ENCODE measurements around the gene PCGF1.
A peak's percentile ranks its signal among the peaks of the same experiment; 100 is the strongest.
"Not testable (repeated sequence)": the region's sequence is repeated elsewhere in the genome, so short reads cannot be mapped to it uniquely, and the experiment has no call there.

Gene PCGF1

DNA sequence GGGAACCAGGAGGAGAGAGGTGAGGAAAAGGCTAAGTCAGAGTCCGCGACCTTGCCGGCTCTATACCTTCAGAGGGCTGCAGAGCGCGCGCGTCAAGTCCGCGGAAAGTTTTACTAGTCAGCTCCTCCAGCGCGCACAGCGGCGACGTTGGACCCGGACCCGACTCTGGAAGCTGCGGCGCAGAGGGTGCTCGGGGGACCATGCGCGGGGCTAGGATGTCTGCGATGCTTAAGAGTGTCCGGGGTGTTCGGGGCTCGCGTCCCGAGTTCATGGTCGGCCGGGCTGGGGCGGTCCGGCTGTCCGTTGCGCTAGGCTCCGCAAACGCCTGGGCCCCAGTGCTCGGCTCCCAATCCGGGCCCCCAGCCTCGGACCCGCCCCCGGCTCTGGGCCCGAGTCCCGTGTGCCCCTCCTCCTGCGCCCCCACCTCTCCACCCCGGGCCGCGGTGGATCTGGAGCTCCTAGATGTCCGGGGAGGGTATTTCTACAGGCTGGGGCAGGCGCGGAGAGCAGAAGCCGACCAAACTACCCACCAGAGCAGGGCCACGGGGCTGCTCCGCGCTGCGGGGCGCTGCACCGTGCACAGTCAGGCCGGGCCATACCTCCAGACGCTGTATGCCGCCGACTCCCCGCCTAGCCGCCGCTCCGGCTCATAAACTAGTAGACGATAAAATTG is 8.1 kb downstream of the PCGF1 start, which contains the start of gene LBX2:
Gene LBX2 (minus strand): TSS at position 337 of the 673 bp plus-strand sequence. CDS start 66 bp downstream, at position 271.
- no peak for DNase-seq (ENCODE audit: low read depth)

DNA sequence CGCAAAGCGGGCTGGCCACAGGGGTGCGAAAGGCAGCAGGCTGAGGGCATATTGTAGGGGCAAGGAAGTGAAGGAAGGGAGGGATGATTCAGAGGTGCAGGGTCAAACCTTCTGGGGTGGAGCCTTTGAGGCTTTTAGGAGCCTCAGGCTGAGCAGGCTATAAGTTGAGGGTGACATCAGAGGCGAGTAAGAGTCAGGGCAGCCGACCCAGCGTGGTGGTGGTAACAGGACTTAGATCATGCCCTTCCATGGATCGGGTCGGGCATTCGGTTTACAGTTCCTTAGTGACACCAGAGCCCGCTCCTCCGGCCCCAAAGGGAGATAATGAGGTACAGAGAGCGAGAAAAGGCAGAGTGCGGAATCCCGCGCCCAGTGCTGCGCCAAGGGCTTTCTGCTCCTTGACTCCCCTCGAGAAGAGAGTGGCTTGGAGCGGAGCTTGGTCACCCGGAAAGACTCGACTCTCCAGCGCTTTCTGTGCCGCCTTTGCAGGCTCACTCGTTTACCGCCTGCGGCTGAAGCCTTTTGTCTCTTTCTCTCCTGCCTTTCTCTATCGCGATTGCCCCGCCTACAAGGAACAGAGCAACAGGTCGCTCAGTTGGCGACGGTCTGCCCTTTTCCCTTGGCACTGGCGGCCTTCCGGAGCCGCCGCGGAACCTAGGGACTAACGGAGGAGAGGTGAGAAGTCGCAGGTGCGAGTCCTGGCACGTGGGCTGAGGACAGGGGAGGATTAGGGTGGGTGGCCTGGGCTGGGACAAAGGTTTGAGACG is 8.8 kb downstream of the PCGF1 start:
- DNase-seq (ENCODE audit: low read depth), result no peak

GRCh38 chr2:74497777-74498499 is 9.6 kb downstream of the PCGF1 start:
- no peak for DNase-seq (ENCODE audit: low read depth)

- no peak for DNase-seq (ENCODE audit: low read depth)
Observed at GRCh38 chr2:74496997-74497776, 10.3 kb downstream of the PCGF1 start.

- no peak for DNase-seq (ENCODE audit: low read depth)
Observed at GRCh38 chr2:74495440-74495839, 12.1 kb downstream of the PCGF1 start.

DNA sequence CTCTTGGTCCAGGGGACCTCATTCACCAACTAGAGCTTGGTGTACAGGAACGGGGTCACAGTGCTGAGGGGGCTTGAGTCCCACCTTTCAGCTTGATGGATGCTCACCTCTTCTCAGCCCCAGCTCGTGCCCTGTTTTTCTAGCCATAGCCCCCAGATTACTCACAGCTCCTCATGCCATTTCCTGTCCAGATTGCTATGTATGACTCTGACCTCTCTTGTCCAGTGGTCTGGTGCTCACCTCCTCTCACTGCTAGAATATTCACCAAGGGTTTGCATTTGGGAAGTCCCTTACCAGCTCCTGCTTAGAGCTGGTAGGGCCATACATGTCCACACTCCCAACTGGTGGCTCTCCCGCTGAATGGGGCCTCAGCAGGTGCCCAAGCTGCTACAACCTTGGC is 13.9 kb downstream of the PCGF1 start:
- no peak for DNase-seq (ENCODE audit: low read depth)

GRCh38 chr2:74491648-74492544 is 15.6 kb downstream of the PCGF1 start:
- no peak for DNase-seq (ENCODE audit: low read depth)

DNA sequence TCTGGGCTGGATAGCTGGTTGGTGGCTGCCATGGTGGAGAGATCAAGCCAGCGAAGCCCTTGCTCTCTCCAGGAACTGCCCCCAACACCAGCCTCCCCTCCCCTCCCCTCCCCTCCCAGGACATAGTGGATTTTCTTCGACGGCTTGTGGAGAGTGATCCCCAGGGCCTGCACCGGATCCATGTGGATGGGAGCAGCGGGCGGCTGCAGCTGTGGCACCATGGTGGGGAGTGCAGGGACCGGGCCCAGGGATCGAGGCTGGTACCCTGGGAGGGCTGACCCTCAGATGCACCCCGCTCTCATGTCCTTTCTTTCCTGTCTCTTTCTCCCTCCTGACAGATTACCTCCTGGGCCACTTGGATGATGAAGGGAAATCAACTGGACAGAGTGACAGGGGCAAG is 17.6 kb downstream of the PCGF1 start:
- no peak for DNase-seq (ENCODE audit: low read depth)

- DNase-seq (ENCODE audit: low read depth), result no peak
Observed at GRCh38 chr2:74488643-74489481, 18.6 kb downstream of the PCGF1 start.

DNA sequence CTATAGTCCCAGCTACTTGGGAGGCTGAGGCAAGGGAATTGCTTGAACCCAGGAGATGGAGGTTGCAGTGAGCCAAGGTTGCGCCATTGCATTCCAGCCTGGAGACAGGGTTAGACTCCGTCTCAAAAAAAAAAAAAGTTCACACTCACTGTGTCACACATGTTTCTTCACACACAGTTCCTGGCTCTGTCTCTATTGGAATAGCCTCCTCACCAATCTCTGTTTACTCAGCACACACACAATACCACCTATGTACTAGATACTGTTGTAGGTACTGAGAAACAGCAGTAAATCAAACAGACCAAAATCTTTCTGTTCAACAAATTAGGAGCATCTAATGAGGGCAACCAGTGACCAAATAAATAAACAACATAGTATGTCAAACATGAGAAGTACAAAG is 21.4 kb downstream of the PCGF1 start:
- DNase-seq (ENCODE audit: low read depth), result no peak

DNA sequence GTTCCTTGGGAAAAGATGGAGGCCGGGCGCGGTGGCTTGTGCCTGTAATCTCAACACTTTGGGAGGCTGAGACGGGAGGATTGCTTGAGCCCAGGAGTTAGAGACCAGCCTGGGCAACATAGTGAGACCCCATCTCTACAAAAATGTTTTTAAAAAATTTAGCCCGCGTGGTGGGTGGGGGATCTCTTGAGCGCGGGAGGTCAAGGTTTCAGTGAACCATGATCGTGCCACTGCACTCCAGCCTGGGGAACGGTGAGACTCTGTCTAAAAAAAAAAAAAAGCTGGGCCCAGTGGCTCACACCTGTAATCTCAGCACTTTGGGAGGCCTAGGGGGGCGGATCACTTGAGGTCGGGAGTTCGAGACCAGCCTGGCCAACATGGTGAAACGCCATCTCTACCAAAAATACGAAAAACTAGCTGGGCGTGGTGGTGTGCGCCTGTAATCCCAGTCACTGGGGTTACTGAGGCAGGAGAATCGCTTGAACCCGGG is 23.8 kb downstream of the PCGF1 start:
- not testable (repeated sequence) for DNase-seq (ENCODE audit: low read depth)

DNA sequence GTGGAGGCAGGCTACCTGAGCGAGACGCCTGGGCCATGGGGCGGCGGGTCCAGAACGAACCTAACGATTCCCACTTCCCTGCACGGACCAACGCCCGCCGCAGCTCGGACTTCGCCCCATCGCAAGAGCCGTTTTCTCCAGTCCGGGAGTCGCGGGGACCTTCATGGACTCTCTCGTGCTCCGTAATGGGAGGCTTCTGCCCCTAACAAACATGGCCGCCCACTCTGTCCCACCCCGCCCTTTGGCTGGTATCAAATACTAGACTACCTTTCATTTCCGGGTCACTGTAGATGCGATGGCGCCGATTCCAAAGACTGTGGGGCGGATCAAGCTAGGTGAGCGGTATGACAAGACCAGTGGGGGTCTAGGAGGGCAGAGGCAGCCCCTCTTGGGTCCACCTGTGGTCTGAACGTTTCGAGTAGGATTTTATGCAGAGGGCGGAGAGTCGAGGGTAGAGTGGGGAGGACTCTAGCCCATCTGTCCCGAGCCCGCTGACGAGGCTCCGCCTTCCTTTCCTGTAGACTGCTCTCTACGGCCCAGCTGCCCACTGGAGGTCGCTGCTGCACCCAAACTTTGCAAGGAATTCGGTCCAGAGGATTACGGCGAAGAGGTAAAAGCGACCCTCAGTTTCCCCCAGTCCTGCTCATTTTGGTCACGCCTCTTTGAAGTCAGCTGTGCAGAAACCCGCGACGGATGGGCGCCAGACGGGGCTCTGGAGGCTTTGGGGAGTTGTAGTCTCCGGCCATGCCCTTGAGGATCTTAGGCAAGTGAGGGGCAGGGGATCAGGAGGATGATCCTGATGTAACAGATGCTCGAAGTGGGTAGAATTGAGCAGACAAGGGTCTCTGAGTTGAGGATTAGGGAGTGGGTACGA is 24.5 kb downstream of the PCGF1 start, which contains the start of the genes CCDC142 and TTC31:
Gene CCDC142 (minus strand): TSS at position 198 of the 874 bp plus-strand sequence. CDS start 161 bp downstream, at position 37.
Gene TTC31 (plus strand): TSS at position 281 of the 874 bp plus-strand sequence. CDS start 15 bp downstream, at position 296.
- peak; percentile 83 for DNase-seq (ENCODE audit: low read depth)

DNA sequence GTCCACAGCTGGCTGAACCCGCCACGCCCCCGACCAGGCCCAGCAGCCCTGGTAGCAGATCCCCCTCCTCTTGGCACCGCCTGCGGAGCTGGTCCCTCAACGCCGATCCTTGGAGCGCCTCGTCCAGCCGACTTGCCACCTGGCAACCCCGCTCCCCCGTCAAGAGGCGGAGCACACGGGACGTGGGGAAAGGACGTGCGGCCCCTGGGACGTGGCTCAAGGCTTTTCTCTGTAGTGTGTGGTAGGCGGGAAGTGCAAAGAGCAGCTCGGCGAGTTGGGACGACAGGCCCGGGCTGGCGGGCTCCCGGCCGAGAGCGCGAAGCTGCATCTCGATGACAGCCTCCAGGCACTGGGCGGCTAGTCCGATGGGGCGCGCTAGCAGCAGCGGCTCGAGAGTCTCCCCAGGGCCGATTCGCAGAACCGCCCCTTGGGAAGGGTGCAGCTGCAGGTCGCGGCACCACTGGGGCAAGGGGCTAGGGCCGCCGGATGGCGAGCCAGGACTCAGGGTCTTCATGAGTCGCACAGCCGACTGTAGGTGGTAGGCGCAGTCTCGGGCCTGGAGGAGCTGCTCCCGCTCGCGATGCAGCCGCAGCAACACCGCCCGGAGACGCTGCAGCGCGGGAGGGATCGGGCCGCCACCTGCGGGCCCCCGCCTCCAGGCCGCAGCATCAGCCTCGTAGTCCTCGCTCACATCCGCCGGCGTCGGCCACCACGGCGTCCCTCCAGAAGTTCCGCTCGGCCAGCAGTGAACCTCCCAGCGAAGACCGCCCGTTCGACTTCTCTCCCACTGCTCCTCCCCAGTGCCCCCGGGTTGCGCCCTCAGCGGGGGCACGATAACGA is 25.3 kb downstream of the PCGF1 start:
- DNase-seq (ENCODE audit: low read depth), result peak; percentile 35

GRCh38 chr2:74481431-74481830 is 26.1 kb downstream of the PCGF1 start:
- no peak for DNase-seq (ENCODE audit: low read depth)

DNA sequence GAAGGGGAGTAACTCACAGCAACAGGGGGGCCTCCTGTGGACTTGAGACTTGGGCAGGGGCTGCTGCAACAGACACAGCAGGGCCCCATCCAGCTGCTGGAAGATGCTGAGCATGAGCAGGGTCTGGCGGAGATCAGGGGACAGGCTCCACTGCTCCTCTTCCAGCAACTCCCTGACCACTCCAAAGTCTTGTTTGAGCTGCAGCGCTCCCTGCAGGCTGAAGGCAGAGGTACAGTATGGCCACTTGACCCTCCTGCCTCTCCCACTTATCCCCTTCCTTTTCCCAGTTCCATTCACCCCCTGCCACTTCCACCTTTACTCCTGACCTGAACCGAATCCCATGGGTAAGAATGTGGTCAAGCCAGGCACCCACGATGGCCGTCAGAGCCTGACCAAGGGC is 32.6 kb downstream of the PCGF1 start:
- no peak for DNase-seq (ENCODE audit: low read depth)

DNA sequence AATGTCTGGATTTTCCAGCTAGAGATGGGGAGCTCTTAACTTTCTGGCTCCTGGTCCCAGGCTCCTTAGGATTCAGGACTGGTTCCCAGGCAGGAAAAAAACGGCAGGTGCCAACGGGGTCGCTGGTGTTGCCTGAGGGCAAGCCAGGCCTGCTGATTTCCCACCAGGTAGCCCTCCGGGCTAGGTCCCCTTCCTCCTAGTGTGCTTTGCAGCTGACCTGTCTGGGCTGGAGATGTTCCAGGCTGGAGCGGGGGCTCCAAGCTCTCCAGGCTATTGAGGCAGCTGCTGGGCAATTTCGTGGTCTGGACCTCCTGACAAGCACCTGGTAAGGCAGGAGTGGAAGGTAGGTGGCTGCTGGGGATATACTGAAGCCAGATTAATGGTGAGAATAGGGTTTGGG is 33.0 kb downstream of the PCGF1 start:
- no peak for DNase-seq (ENCODE audit: low read depth)

DNA sequence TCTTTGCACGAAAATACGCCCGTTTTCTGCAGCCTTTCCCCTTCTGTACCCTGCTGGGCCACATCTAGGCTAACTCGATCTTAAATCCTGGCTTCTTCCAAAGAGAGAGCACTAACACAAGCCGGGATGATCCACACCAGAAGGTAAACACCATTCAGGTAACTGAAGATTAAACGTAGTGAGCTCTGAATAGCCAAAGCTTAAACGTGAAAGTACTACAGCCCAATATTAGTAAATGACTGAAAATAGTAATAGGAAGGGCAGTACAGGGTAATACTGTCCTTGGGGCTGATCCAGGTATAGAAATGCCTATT is 34.6 kb downstream of the PCGF1 start:
- no peak for DNase-seq (ENCODE audit: low read depth)

Data from activated T-helper 1 cell treated with Interleukin-2 at 50 U/mL for 16 hours (primary cell).